SH-SY5Y (cell line): Measurements from ENCODE around the gene OSBPL9.

ENCODE experiments used
- GATA2 ChIP-seq: IDR thresholded peaks from 2 replicates; pipeline ENCODE4 v1.6.1; 2011; ENCODE audit warnings: mild to moderate bottlenecking, low read depth, low read length
- GATA3 ChIP-seq: IDR thresholded peaks from 2 replicates; pipeline ENCODE4 v1.6.1; 2011; ENCODE audit warnings: low read depth, mild to moderate bottlenecking, low read length, moderate library complexity

Gene OSBPL9

DNA sequence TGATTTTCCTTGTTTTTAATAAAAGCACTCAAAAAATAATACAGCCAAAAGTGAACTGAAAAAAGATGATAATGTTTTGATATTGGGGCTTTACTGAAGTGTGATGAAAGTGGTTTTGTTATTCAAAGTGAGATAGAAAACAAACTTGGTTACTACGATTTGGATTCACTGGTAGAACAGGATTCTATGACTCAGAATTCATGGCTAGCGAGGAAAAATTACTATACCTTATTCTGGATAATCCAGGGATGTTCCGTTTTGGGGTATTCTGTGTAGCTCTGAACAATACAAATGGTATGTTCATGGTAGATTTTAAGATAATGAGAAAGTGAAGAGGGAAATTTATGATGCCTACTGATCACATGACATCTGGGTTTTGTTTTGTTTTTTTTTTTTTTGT is 144.0 kb downstream of the OSBPL9 start:
- TF ChIP-seq GATA3 = no peak
- TF ChIP-seq GATA2 = no peak

DNA sequence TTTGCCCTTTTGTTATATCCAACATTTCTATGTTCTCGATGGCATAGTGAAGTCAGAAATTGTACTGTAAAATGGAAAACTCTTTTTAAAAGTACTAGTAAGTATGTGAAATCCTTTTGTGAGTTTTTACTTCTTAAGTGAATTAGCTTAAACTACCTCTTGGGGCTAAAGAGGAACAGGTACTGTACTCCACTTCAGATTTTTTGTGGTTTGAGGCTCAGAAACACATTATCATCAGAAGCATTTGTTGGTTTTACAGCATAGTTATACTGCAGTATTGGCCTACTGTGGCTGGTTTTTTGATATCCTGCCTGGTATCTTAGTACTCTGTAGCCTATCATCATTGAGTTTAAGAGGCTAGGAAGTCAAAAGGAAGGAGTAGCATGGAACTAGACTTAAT is 144.5 kb downstream of the OSBPL9 start:
- TF ChIP-seq GATA2 (no peak), GATA3 (no peak)

DNA sequence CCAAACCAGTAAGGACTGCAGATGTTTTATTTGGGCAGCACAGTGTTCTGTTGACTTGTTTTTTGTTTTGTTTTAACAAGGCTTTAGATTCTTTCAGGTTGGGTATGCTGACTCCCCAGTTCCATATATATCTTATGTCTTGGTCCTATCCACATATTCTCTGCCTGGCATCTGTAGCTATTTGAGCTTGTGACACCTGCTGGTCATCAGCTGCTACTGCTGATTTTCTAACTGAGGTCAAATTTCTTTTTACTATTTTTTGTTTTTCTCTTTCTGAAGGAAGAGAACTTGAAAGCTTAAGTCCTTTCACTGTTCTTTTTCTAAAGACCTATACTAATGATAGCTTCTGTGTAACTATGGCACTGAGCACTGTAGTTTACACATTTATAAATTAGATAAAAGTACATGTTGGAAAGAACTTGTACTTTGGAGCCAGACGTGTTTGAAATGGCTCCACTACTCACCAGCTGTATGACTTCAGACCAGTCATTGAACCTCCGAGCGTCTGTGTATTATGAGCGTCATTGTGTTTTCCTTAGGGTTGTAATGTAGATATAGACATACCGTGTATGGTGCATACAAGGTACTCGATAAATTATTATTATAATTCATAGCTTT is 152.2 kb downstream of the OSBPL9 start:
- TF ChIP-seq GATA2 = no peak
- TF ChIP-seq GATA3 = no peak

DNA sequence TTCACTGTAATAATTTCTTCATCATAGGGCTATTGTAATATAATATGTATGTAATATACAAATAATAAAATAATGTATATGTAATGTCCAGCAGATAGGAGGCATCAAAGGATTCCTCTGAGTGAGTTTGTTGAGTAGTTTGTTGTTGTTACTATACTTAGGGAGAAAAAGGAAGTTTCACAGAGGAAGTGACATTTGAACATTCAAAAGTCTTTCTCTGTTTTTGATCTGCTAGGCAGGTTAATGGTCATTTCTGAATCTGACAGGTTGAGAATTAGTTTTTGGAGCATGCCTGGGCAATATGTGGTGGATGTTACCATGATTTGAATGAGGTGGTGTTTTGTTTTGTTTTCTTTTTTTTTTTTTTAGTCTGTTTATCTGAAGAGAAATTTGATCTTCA is 159.5 kb downstream of the OSBPL9 start:
- TF ChIP-seq GATA2 (no peak), GATA3 (no peak)

DNA sequence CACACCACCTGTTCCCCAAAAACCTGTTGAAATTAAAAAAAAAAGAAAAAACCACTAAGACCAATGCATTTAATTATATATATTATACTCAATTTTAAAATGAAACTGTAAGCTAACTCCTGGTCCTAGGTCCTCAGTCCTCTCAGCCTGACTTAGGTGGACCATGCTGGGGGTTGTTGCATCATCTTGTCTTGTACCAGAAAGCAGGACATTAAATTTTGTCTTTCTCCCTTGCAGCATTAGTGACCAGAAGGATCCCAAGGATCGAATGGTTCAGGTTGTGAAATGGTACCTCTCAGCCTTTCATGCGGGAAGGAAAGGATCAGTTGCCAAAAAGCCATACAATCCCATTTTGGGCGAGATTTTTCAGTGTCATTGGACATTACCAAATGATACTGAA is 164.0 kb downstream of the OSBPL9 start:
- no peak for TF ChIP-seq GATA3
- no peak for TF ChIP-seq GATA2

DNA sequence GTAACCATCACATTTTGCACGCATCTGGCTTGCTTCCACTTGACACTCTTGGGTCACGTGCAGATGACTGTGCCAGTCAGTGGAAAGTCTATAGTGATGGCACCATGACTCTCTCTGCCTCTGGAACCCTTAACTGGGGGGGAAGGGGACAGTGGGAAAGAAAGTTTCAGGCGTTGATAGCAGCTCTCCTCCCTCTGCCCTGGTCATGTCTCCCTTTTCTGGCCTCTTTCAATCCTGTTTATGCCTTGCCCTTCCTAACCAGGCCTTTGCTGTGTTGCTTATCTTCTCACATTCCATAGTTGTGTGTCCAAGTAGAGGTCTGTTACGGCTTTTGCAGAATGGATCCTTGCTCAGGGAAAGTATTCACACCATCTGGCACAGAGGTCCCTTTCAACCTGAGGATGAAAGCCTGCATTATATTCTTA is 168.1 kb downstream of the OSBPL9 start:
- TF ChIP-seq GATA2 (no peak), GATA3 (no peak)

DNA sequence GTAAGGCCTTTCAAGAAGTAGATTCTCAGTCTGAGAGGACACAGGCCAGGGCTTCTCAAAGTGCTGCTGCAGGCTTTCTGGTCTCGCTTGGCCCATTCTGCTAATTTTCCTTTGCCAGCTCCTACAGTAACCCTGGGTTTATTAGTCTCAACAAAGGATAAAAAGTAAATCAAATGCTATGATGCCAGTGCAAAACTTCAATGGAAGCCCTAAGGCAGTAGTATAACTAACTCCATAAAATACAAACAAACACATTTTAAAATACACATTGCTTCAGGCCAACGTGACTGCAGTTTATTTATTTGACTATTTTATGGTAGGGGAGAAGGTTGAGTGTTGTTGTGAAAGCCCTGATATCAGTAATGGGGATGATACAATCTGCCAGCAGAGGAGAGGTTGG is 172.0 kb downstream of the OSBPL9 start:
- TF ChIP-seq GATA3 (no peak), GATA2 (no peak)

DNA sequence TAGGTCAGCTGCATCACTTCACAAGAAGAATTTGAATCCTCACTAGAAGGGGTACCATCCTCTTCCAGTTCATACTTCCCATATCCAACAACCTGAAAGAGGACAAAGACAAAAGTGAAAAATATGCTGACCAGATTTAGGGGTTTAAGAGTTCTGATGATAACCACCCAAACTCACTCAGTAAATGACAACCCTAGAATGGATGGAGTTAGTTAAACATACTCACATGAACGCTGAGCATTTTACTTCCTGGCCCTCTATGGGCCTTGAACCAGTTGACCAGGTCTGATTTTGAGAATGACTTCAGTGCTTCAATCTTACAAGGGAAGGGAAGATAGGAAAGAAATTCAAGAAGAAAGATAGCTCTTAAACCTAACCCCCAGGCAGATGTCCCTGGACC is 172.4 kb downstream of the OSBPL9 start:
- no peak for TF ChIP-seq GATA2

DNA sequence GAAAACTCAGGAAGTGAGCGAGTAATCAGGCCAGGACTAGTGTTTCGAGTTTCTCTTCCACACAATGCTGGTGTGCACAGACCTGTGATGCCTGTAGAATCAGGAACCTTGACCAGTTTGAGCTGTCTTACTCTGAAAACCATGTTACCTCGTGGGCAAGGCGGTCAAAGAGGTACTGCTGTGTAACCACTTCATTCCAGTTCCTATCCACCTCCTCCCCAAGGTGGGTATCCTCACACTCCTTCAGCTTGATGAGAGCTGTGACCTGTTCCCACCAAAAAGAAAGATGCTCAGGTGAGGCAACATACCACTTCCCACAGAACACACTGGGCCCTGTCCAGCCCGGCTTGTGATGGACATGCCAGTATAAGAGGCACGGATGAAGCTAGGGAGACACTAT is 173.5 kb downstream of the OSBPL9 start:
- TF ChIP-seq GATA2 (no peak), GATA3 (no peak)

DNA sequence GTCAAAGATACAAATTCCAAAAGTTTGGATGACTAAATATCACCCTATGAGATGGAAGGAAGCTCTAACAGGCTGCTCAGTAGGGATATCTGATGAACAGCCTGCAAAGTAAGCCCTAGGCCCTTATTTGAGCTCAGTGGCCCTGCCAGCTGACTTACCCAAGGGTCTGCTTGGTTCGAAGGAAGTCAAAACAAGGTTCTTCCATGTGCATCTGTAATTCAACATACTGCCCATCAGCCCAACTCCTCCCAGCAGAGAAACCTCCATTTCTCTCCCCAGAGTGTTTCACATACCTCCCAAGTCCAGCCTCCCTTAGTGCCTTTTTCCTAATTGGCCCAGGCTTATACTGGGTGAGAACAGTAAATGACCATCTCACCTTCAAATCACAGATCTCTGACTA is 175.0 kb downstream of the OSBPL9 start:
- TF ChIP-seq GATA3 (no peak), GATA2 (no peak)

DNA sequence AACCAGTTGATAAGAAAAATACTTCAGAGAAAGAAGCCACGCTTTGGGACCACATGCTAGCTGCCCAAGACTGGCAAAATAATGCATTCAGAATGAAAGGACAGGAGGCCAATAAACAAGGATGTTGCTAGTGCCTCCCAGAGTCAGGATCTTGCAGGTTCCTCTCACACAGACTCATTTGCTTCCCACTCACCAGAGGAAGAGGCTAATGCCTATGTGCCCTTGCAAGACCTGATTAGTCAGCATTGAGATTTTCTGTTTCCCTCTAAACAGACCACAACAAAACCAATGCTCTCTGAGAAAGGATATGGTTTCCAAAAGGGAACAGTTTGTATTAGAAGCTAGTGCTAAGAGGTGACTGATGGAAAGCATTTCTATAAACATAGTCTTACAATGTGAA is 176.0 kb downstream of the OSBPL9 start:
- TF ChIP-seq GATA3 (no peak), GATA2 (no peak)

DNA sequence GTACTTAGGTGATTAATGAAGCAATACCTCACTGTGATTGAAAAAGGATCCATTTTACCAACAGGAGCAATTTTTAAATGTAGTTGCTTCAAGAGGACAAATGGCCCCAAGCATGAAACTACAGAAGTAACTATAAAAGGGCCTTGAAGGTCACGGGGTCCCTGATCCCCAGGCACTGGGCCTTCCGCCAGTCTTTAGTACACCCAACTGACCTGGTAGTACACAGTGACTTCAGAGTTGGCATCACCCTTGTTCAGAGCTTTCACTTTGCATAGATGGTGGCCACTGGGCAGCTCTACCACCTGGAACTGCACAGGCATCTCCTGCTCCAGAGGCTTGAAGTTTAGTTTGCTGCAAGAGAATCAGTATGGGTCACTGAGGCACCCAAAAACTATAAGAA is 177.4 kb downstream of the OSBPL9 start:
- no peak for TF ChIP-seq GATA3
- no peak for TF ChIP-seq GATA2

DNA sequence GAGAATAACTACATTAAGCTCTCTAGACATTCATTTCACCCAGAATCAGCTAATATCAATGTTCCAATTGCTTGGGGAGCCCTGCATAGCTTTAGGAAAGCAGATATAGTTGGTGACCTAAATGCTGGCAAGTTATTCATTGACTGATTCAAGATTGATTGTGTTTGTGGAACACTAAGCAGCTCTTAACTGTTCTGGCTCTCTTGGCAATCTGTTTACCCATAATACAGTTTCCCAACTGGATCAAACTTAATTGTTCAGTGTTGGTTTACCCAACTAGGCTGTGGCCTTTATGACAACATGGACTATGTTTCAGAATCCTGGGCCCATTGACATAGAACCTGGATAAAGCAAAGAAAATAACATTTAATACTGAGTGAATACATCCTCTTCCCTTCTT is 178.0 kb downstream of the OSBPL9 start:
- TF ChIP-seq GATA3 (no peak), GATA2 (no peak)

DNA sequence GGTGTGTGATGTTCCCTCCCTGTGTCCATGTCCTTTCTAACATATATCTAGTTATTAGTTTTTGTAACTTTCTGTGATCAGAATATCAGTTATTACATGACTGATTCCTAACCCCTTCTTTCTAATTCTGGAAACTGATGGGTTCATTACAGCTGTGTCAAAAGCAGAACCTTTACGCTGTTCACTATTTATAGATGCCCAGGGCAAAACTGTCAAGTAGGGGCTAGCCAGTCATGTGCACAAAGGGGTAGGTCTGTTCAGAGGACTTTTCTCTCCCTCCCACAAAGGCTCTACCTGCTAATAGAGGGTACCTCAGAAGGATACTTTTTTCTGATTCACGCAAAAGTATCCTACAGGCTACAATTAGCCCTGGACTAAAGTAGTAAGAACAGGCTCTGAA is 182.5 kb downstream of the OSBPL9 start:
- TF ChIP-seq GATA2 = no peak
- no peak for TF ChIP-seq GATA3

DNA sequence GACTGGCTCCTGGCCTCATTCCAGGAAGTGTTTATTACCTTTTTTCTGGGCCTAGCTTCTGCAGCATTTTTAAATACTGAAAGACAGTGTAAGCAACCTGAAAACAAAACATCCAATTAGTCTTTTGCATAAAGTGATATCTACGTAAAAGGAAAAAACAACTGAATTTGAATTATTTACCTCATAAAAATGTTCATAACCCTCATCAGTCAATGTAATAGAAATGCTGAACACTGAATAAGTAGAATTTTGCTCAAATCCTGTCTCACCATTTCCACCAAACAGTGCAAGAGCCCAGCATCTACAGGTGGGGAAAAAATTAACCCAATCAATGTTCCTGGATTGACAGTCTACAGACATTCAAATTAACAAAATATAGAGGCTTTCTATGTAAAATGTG is 197.6 kb downstream of the OSBPL9 start:
- TF ChIP-seq GATA3 (no peak), GATA2 (no peak)

DNA sequence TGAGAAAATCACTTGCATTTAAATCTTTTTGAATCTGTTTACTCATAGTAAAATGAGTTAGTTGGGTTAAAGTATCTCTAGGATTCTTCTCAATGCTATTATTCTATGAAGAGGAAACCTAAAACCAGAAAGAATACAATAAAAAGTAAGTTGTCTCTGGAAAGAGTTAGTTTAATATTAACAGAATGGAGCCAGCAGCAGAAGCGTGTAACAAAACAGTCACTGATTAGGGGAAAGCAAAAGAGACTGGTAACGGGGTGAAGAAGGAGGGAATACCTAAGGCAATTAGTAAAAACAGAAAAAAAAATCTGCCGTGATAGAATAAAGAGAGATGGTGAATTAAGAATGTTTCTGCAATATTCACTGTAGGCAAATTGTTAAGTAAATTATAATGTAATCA is 201.6 kb downstream of the OSBPL9 start:
- no peak for TF ChIP-seq GATA2
- TF ChIP-seq GATA3 = no peak

DNA sequence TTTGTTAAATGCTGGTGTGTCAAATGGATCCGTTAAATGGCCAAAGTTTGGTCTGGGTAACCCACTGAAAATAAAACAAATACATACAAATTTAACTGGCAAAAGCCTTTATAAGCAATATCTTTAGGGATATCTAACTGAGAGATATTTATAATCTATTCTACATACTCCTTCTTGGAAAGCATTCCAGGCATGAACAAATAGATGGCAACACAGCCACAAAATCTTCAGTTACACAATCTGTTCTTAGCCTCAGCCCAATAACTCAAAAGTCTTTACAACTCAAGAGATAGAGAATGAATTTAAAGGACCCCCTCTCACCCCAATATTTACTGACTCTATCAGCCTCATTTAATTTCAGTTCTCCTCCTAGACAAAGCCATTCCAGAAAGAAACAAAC is 202.9 kb downstream of the OSBPL9 start:
- TF ChIP-seq GATA2 (no peak), GATA3 (no peak)
